GM18870 (cell line): ENCODE measurements around the gene UBXN1.
A peak's percentile ranks its signal among the peaks of the same experiment; 100 is the strongest.

Experiments used
- ATAC-seq: cut with Tn5 transposase; IDR thresholded peaks from one replicate; pipeline ENCODE4 v1.9.1; 2021; ENCODE audit warnings: moderate library complexity; ENCODE audit not compliant: unreplicated experiment

UBXN1 gene

DNA sequence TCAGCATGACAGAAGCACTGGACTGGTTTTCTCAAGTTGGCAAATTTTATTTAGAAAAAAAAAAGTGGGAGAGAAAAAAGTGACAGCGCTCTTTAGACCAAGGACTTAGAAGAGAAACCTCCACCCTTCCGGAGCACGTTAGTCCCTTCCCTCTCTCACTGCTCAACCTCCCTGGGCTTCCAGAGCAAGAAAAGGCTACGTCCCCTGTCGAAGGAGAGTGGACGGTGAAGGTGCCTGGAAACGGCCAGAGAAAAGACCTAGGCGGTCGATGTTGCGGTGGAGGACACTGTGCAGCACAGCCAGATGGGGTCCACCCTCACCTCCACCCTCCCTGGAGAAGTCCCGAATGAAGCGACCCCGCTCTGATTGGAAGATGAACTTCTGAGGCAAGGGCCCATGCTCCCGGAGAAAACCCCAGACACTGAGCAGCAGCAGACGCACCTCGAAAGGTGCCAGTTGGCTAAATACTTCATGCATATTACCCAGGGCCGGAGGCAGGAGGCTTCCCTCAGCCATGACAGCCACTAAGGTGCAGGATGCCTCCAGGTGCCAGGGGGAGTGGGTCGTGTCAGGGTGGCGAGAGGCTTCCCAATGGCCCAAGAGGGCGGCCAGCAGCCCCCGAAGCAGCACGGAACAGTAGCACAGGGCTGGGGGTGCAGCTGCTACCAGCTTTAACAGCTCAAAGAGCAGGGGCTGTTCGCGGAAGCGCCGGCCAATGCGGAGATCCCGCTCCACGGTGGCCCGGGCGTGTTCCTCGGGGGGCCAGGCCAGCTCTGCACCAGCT, 31.9 kb downstream of the UBXN1 start:
- ATAC-seq, result no peak

- peak; percentile 77 for ATAC-seq
Observed at GRCh38 chr11:62645946-62646824, 32.7 kb downstream of the UBXN1 start, which contains the start of gene GANAB. TSS of gene GANAB (minus strand) at chr11:62646613. CDS start at chr11:62646599, 14 bp downstream.

DNA sequence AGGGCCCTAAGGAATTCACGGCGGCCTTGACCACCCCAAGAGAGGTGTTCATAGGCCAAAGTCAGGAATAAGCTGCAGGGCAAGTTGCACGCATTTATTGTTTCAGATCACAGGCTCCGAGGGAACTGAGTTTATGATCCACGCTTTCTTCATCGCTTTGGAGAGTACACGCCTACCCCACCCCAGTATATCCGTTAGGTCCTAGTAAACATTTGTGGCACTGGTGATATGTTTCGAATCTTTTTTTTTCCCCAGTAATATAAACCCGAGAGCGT, 33.3 kb downstream of the UBXN1 start:
- no peak for ATAC-seq

DNA sequence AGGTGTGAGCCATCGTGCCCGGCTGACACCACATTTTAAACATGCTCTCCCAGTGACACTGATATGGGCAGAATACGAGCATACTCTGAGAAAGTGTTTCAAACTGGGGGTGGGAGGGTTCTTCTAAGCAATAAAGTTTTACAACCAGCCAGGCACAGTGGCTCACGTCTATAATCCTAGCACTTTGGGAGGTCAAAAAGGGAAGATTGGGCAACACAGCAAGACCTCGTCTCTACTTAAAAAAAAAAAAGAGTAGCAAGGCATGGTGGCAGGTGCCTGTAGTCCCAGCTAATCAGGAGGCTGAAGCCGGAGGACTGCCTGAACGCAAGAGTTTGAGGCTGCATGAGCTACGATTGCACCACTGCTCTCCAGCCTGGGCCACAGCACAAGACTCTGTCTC, 34.7 kb downstream of the UBXN1 start:
- ATAC-seq, result no peak

DNA sequence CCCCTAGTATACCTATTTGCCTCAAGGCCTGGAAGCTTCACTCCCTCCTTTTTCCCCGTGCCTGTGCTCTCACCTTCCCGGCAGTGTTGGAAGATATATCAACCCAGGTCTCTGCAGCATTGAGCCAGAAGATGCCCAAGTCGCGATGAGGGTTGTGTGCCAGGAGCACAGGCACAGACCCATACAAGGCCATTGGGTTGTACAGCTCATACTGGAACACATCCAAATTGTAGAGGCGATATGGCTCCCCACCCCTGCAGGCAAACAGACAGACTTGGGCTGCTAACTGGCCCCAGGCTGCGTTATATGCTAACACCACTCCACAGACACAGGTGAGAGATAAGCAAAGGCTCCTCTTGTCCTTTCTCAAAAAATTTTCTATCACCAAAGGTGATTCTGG, 46.4 kb downstream of the UBXN1 start:
- ATAC-seq, result no peak

DNA sequence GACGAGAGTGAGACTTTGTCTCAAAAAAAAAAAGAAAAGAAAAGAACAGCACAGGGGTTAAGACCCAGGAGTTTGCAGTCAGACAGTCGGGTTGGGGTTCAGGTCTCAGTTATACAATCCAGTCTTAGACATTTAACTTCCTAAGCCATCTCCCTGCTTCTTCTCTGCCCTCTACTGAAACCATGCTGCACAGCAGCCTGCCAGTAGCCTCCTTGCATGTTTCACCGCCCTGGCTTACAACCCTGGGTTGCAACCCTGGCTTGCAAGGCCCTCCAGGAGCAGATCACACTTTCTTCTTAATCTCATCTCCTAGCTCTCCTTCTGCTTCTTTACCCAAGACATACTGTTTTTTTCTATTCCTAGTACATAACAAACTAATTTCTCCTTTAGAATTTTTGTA, 51.2 kb downstream of the UBXN1 start:
- ATAC-seq, result no peak
